K562 (cell line): Measurements from ENCODE around the gene MACF1. TPM values are rescaled to one million over a fixed set of nuclear protein-coding genes. Genes with fewer than 3 reads are reported as not detected.

Source experiments
- E2F6 ChIP-seq, 2 experiments: IDR thresholded peaks; 2 replicates each; pipeline ENCODE4 v1.6.1; 2011; ENCODE audit warnings: borderline replicate concordance in 1 of 2, control low read depth in 1 of 2, low read depth in 1 of 2, low read length in 1 of 2, mild to moderate bottlenecking in 1 of 2, mixed read lengths in 1 of 2, moderate library complexity in 1 of 2; ENCODE audit not compliant: insufficient read depth in 1 of 2, insufficient read length in 1 of 2, poor library complexity in 1 of 2, severe bottlenecking in 1 of 2; ENCODE audit errors: extremely low read depth in 1 of 2
- FOXJ3 ChIP-seq: sonication (generic); formaldehyde crosslinking; IDR thresholded peaks from 2 replicates; pipeline ENCODE4 v1.4.0; 2020; ENCODE audit warnings: mild to moderate bottlenecking, missing genetic modification reagents
- FOXM1 ChIP-seq, 2 experiments: fragments of 450-650 bp in 1 of 2; sonication (generic) in 1 of 2; formaldehyde crosslinking in 1 of 2; IDR thresholded peaks; 2 replicates each; pipeline versions ENCODE4 v1.6.1 to v1.9.0; 2017 to 2022; ENCODE audit warnings: low read depth in 2 of 2, mild to moderate bottlenecking in 2 of 2, missing genetic modification reagents in 1 of 2, moderate library complexity in 1 of 2
- GATAD2A ChIP-seq: fragments of 450-650 bp; IDR thresholded peaks from 2 replicates; pipeline ENCODE4 v1.6.1; 2017
- HNRNPH1 ChIP-seq: fragments of 200-400 bp; formaldehyde crosslinking; optimal IDR thresholded peaks from 2 replicates; pipeline ENCODE3; 2017; ENCODE audit warnings: low read depth, mild to moderate bottlenecking, low read length, moderate library complexity
- MAX ChIP-seq: sonication (generic); formaldehyde crosslinking; IDR thresholded peaks from 2 replicates; pipeline ENCODE4 v1.9.0; 2022; ENCODE audit warnings: mild to moderate bottlenecking, missing genetic modification reagents
- MCM3 ChIP-seq: fragments of 450-650 bp; IDR thresholded peaks from 2 replicates; pipeline ENCODE4 v1.6.1; 2016
- MTA3 ChIP-seq: fragments of 450-650 bp; formaldehyde crosslinking; IDR thresholded peaks from 2 replicates; pipeline ENCODE4 v1.6.1; 2017; ENCODE audit warnings: mild to moderate bottlenecking, borderline replicate concordance
- NBN ChIP-seq: fragments of 450-650 bp; IDR thresholded peaks from 2 replicates; pipeline ENCODE4 v1.6.1; 2016; ENCODE audit warnings: low read depth, mild to moderate bottlenecking
- NCOA2 ChIP-seq, 2 experiments: fragments of 450-650 bp; IDR thresholded peaks; 2 replicates each; pipeline ENCODE4 v1.6.1; 2018; ENCODE audit warnings: mild to moderate bottlenecking in 2 of 2, moderate library complexity in 1 of 2; ENCODE audit not compliant: partially characterized antibody in 2 of 2
- NFYB ChIP-seq: IDR thresholded peaks from 2 replicates; pipeline ENCODE4 v1.6.1; 2011; ENCODE audit warnings: mild to moderate bottlenecking, moderate library complexity; ENCODE audit not compliant: insufficient read length; ENCODE audit errors: extremely low read depth
- RBM15 ChIP-seq: fragments of 200-400 bp; formaldehyde crosslinking; IDR thresholded peaks from 2 replicates; pipeline ENCODE4 v1.6.1; 2018; ENCODE audit warnings: mild to moderate bottlenecking, low read length, moderate library complexity; ENCODE audit not compliant: insufficient read depth
- SIN3B ChIP-seq: fragments of 450-650 bp; IDR thresholded peaks from 2 replicates; pipeline ENCODE4 v1.6.1; 2017; ENCODE audit warnings: low read depth, mild to moderate bottlenecking, moderate library complexity
- SMARCA4 ChIP-seq: fragments of 450-650 bp; IDR thresholded peaks from 2 replicates; pipeline ENCODE4 v1.6.1; 2016
- TBP ChIP-seq: optimal IDR thresholded peaks from 2 replicates; pipeline ENCODE3; 2011; ENCODE audit warnings: low read depth, low read length, improper control_type of control experiment
- TEAD1 ChIP-seq, 2 experiments: fragments of 450-650 bp in 1 of 2; sonication (generic) in 1 of 2; formaldehyde crosslinking; IDR thresholded peaks; 2 replicates each; pipeline versions ENCODE4 v1.4.0 to v1.8.0; 2020 to 2022; ENCODE audit warnings: mild to moderate bottlenecking in 2 of 2, missing genetic modification reagents in 1 of 2
- ZNF175 ChIP-seq: fragments of 200-800 bp; sonication (Bioruptor generic); IDR thresholded peaks from 2 replicates; pipeline ENCODE4 v1.6.1; 2016; ENCODE audit warnings: low read depth, mild to moderate bottlenecking, missing genetic modification characterization, missing compliant biosample characterization
- ZNF239 ChIP-seq: fragments of 250-450 bp; sonication (Bioruptor Pico); IDR thresholded peaks from 2 replicates; pipeline ENCODE4 v1.4.0; 2020; ENCODE audit warnings: mild to moderate bottlenecking
- ZNF589 ChIP-seq: fragments of 200-800 bp; sonication (Bioruptor generic); IDR thresholded peaks from 2 replicates; pipeline ENCODE4 v1.6.1; 2016; ENCODE audit warnings: low read depth, missing genetic modification characterization, missing compliant biosample characterization
- ZNF668 ChIP-seq: fragments of 250-450 bp; sonication (Bioruptor Pico); IDR thresholded peaks from 2 replicates; pipeline ENCODE4 v1.8.0; 2022; ENCODE audit warnings: mild to moderate bottlenecking, inconsistent platforms
- ZNF830 ChIP-seq: fragments of 250-450 bp; sonication (Bioruptor Pico); IDR thresholded peaks from 2 replicates; pipeline ENCODE4 v1.5.0; 2021; ENCODE audit warnings: mild to moderate bottlenecking
- polyA plus RNA-seq, 8 experiments: library from polyadenylated mRNA; depleted of rRNA in 4 of 8; stranded (reverse) in 5 of 8; unstranded in 3 of 8; fragments of >200 nt; fragmentation: Nextera tagmentation in 2 of 8; fragmentation: Illumina TruSeq in 1 of 8; extraction: Ambion mirVana in 2 of 8; extraction: Trizol in 1 of 8; gene quantifications; 2 replicates each; pipeline versions ENCODE4 v1.2.1 to v1.2.3, GENCODE V29; 2011 to 2014; ENCODE audit warnings: inconsistent platforms in 1 of 8, missing spikeins in 1 of 8
- total RNA-seq, 7 experiments: library from RNA; depleted of rRNA in 6 of 7; stranded (reverse); fragments of >200 nt in 6 of 7; fragmentation: Illumina TruSeq in 2 of 7; extraction: Trizol in 2 of 7; gene quantifications; 2 replicates each; pipeline versions ENCODE4 v1.2.1 to v1.2.3, GENCODE V29; 2011 to 2021; ENCODE audit warnings: low replicate concordance in 1 of 7
- TF ChIP-seq, protein P1 (sequence below), 2 experiments: fragments of 200-800 bp in 1 of 2; sonication (Bioruptor generic) in 1 of 2; sonication (generic) in 1 of 2; formaldehyde crosslinking in 1 of 2; IDR thresholded peaks in 1 of 2; conservative IDR thresholded peaks in 1 of 2; 2 replicates each; pipeline versions ENCODE4 v1.5.0 to v1.6.1; 2016 to 2020; ENCODE audit warnings: missing compliant biosample characterization in 1 of 2, missing genetic modification characterization in 1 of 2, missing genetic modification reagents in 1 of 2
- TF ChIP-seq, protein P2 (sequence below): sonication (generic); formaldehyde crosslinking; IDR thresholded peaks from 2 replicates; pipeline ENCODE4 v1.9.0; 2022; ENCODE audit warnings: mild to moderate bottlenecking, missing genetic modification reagents

The MACF1 gene
- total and polyA plus RNA-seq, 9 of the 15 experiments (the other 6 are each of a cell fraction or from before 2014, with no cell fraction given) = 13.2 to 232 (median 112) TPM

DNA sequence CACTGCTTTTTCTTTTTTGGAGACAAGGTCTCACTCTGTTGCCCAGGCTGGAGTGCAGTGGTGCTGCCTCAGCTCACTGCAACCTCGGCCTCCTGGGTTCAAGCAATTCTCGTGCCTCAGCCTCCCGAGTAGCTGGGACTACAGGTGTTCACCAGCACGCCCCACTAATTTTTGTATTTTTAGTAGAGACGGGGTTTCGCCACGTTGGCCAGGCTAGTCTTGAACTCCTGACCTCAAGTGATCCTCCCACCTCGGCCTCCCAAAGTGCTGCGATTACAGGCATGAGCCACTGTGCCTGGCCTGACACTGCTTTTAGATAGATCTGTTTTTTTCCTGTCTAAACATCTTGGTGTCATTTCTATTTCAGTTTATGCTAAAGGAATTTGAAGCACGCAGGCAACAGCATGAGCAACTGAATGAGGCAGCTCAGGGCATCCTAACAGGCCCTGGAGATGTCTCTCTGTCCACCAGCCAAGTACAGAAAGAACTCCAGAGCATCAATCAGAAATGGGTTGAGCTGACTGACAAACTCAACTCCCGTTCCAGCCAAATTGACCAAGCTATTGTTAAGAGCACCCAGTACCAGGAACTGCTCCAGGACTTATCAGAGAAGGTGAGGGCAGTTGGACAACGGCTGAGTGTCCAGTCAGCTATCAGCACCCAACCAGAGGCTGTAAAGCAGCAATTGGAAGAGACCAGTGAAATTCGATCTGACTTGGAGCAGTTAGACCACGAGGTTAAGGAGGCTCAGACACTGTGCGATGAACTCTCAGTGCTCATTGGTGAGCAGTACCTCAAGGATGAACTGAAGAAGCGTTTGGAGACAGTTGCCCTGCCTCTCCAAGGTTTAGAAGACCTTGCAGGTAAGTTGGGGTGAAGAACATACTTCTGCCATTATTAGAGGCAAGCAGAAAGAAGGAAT lies 180.8 kb downstream of the MACF1 start (continued):
- TF ChIP-seq, protein P1, sequence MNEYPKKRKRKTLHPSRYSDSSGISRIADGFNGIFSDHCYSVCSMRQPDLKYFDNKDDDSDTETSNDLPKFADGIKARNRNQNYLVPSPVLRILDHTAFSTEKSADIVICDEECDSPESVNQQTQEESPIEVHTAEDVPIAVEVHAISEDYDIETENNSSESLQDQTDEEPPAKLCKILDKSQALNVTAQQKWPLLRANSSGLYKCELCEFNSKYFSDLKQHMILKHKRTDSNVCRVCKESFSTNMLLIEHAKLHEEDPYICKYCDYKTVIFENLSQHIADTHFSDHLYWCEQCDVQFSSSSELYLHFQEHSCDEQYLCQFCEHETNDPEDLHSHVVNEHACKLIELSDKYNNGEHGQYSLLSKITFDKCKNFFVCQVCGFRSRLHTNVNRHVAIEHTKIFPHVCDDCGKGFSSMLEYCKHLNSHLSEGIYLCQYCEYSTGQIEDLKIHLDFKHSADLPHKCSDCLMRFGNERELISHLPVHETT (CRISPR knock-in tag; conservative IDR thresholded peaks at IDR 0.05 in 1 of 2, IDR thresholded peaks at IDR 0.05 in 1 of 2) = peak in 1 of 2 experiments; percentile 73; a peak in 2 of 4 replicates
- no peak for TF ChIP-seq SIN3B
- peak; percentile 67 for TF ChIP-seq TBP
- TF ChIP-seq, protein P2, sequence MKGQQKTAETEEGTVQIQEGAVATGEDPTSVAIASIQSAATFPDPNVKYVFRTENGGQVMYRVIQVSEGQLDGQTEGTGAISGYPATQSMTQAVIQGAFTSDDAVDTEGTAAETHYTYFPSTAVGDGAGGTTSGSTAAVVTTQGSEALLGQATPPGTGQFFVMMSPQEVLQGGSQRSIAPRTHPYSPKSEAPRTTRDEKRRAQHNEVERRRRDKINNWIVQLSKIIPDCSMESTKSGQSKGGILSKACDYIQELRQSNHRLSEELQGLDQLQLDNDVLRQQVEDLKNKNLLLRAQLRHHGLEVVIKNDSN = peak; percentile 61
- peak; percentile 94 for TF ChIP-seq FOXM1 (IDR thresholded peaks at IDR 0.05; ENCODE audit: low read depth)
- no peak for TF ChIP-seq FOXM1 (CRISPR knock-in tag; IDR thresholded peaks at IDR 0.05; ENCODE audit: low read depth)
- TF ChIP-seq RBM15 = no peak
- TF ChIP-seq TEAD1 (CRISPR knock-in tag; IDR thresholded peaks at IDR 0.05) = peak in 1 of 2 experiments; percentile 54; a peak in 3 of 4 replicates
- TF ChIP-seq GATAD2A = 0 out of 2 replicates have a peak, but pooled peaks have one; percentile 11
- TF ChIP-seq MAX (CRISPR knock-in tag) = peak; percentile 84
- TF ChIP-seq NFYB = peak; percentile 24
- peak; percentile 68 to 87 for TF ChIP-seq E2F6 (IDR thresholded peaks at IDR 0.05; ENCODE audit: borderline replicate concordance in 1 of 2, extremely low read depth in 1 of 2, insufficient read depth in 1 of 2, insufficient read length in 1 of 2, low read depth in 1 of 2, low read length in 1 of 2, poor library complexity in 1 of 2, severe bottlenecking in 1 of 2)
- no peak for TF ChIP-seq NCOA2 (IDR thresholded peaks at IDR 0.05; ENCODE audit: partially characterized antibody in 2 of 2)
- TF ChIP-seq MTA3 = 0 out of 2 replicates have a peak, but pooled peaks have one; percentile 26
- no peak for TF ChIP-seq MCM3
- TF ChIP-seq HNRNPH1 = no peak
- TF ChIP-seq SMARCA4 = peak; percentile 73; the same call in 1 of the 2 replicates
- peak; percentile 36; the same call in 1 of the 2 replicates for TF ChIP-seq ZNF668
- TF ChIP-seq NBN = 0 out of 2 replicates have a peak, but pooled peaks have one; percentile 28
- peak; percentile 34 for TF ChIP-seq ZNF239 (CRISPR knock-in tag)
- peak; percentile 80; the same call in 1 of the 2 replicates for TF ChIP-seq ZNF589
- TF ChIP-seq ZNF175 = peak; percentile 69; the same call in 1 of the 2 replicates
- TF ChIP-seq FOXJ3 = no peak
- no peak for TF ChIP-seq ZNF830 (CRISPR knock-in tag)
